Endothelial cell of umbilical vein (primary cell): Measurements from ENCODE around the gene IGSF3. TPM values are rescaled to one million over a fixed set of nuclear protein-coding genes. Genes with fewer than 3 reads are reported as not detected.

Source experiments
- BruUV-seq: library from RNA; stranded (reverse); fragments of 400-500 nt; replicated peaks from 2 replicates; lab custom pipeline; 2021; lab: Mats Ljungman, UMichigan
- CTCF ChIA-PET: fragments of 300-600, 350-600 bp; sonication (Branson Sonifier 250); formaldehyde crosslinking; loops from one replicate; lab custom pipeline; 2021; ENCODE audit warnings: antibody characterized with exemption, inconsistent platforms; lab: Charles Lee
- POLR2A ChIA-PET: fragments of 300-600, 350-600 bp; sonication (Branson Sonifier 250); formaldehyde crosslinking; loops from one replicate; lab custom pipeline; 2021; ENCODE audit warnings: antibody characterized with exemption, inconsistent platforms; lab: Charles Lee
- DNase-seq: peaks from one replicate; pipeline ENCODE4 v3.0.0-alpha.2; 2011; ENCODE audit warnings: low read depth, low spot score
- FAIRE-seq: peaks from 2 replicates; lab custom pipeline; 2011; peaks lifted over from hg19 to GRCh38; lab: Jason Lieb, UNC
- H2AFZ ChIP-seq: 2 replicates; pipeline ENCODE4 v1.6.0; 2012; ENCODE audit warnings: low read depth, low read length, control low read depth, inconsistent platforms
- H3K27ac ChIP-seq: 2 replicates; pipeline ENCODE4 v1.5.1; 2011; ENCODE audit warnings: low read depth, mild to moderate bottlenecking, control low read depth, low read length, moderate library complexity; ENCODE audit not compliant: insufficient read depth
- H3K27me3 ChIP-seq, 2 experiments: 2 replicates each; pipeline versions ENCODE4 v1.6.0 to v1.6.1; 2011; ENCODE audit warnings: low read length in 2 of 2, mixed read lengths in 1 of 2; ENCODE audit not compliant: control insufficient read depth in 2 of 2, insufficient read depth in 2 of 2
- H3K36me3 ChIP-seq, 2 experiments: 2 replicates in 1 of 2; 3 replicates in 1 of 2; pipeline ENCODE4 v1.5.1; 2011; ENCODE audit warnings: low read length in 2 of 2, mild to moderate bottlenecking in 1 of 2, moderate library complexity in 1 of 2; ENCODE audit not compliant: control insufficient read depth in 2 of 2, insufficient read depth in 2 of 2; ENCODE audit errors: extremely low read depth in 1 of 2
- H3K4me1 ChIP-seq: 3 replicates; pipeline ENCODE4 v1.5.1; 2011; ENCODE audit warnings: mild to moderate bottlenecking, low read length; ENCODE audit not compliant: control insufficient read depth, insufficient read depth; ENCODE audit errors: extremely low read depth
- H3K4me2 ChIP-seq: 2 replicates; pipeline ENCODE4 v1.6.1; 2011; ENCODE audit warnings: low read length, control low read depth, mixed read lengths; ENCODE audit not compliant: insufficient read depth
- H3K4me3 ChIP-seq, 3 experiments: fragments of 200-600 bp in 1 of 3; sonication (generic), shearing (Covaris generic) in 1 of 3; replicated peaks in 1 of 3; 2 replicates each; pipeline ENCODE4 v1.5.1; 2011 to 2016; ENCODE audit warnings: control low read depth in 3 of 3, low read length in 3 of 3, mild to moderate bottlenecking in 2 of 3, inconsistent platforms in 1 of 3, low read depth in 1 of 3, moderate library complexity in 1 of 3; ENCODE audit not compliant: insufficient read depth in 1 of 3
- H3K79me2 ChIP-seq: 2 replicates; pipeline ENCODE4 v1.6.0; 2012; ENCODE audit warnings: low read length, inconsistent platforms; ENCODE audit not compliant: control insufficient read depth, insufficient read depth
- H3K9ac ChIP-seq: replicated peaks from 2 replicates; pipeline ENCODE3; 2011; ENCODE audit warnings: low read length, control low read depth; ENCODE audit not compliant: insufficient read depth; ENCODE audit errors: extremely low read depth
- H3K9me1 ChIP-seq: replicated peaks from 3 replicates; pipeline ENCODE4 v1.6.0; 2011; ENCODE audit warnings: mild to moderate bottlenecking, low read length; ENCODE audit not compliant: control insufficient read depth, insufficient read depth; ENCODE audit errors: extremely low read depth
- H3K9me3 ChIP-seq: replicated peaks from 2 replicates; pipeline ENCODE4 v1.5.1; 2012; ENCODE audit warnings: low read length, inconsistent platforms; ENCODE audit not compliant: control insufficient read depth, insufficient read depth
- H4K20me1 ChIP-seq: replicated peaks from 2 replicates; pipeline ENCODE3; 2011; ENCODE audit warnings: mild to moderate bottlenecking, low read length; ENCODE audit not compliant: control insufficient read depth, insufficient read depth; ENCODE audit errors: extremely low read depth
- CTCF ChIP-seq, 2 donors: IDR thresholded peaks; 1 replicate in 1 of 2; 2 replicates in 1 of 2; pipeline ENCODE4 v1.5.1; 2011; ENCODE audit warnings: low read length in 2 of 2, mild to moderate bottlenecking in 2 of 2, moderate library complexity in 2 of 2, control low read depth in 1 of 2, inconsistent platforms in 1 of 2, low read depth in 1 of 2; ENCODE audit not compliant: insufficient read depth in 1 of 2; ENCODE audit errors: extremely low read depth in 1 of 2
- EZH2 ChIP-seq: IDR thresholded peaks from 2 replicates; pipeline ENCODE4 v1.6.1; 2012; ENCODE audit warnings: borderline replicate concordance, low read depth, mild to moderate bottlenecking, moderate library complexity, low read length, inconsistent platforms; ENCODE audit not compliant: severe bottlenecking
- FOS ChIP-seq: IDR thresholded peaks from 2 replicates; pipeline ENCODE4 v1.6.1; 2011; ENCODE audit warnings: mild to moderate bottlenecking, low read length, moderate library complexity, borderline replicate concordance; ENCODE audit not compliant: insufficient read depth
- JUN ChIP-seq: IDR thresholded peaks from 2 replicates; pipeline ENCODE4 v1.6.1; 2011; ENCODE audit warnings: borderline replicate concordance, low read depth; ENCODE audit not compliant: insufficient read length, insufficient read depth
- MAX ChIP-seq: IDR thresholded peaks from 2 replicates; pipeline ENCODE4 v1.6.1; 2011; ENCODE audit not compliant: insufficient read depth, insufficient read length
- MYC ChIP-seq: IDR thresholded peaks from one replicate; pipeline ENCODE4 v1.6.1; 2011; ENCODE audit warnings: mild to moderate bottlenecking, low read depth, low read length
- POLR2A ChIP-seq: IDR thresholded peaks from 2 replicates; pipeline ENCODE4 v1.6.1; 2012; ENCODE audit warnings: low read depth, mild to moderate bottlenecking, control low read depth, low read length
- POLR2AphosphoS5 ChIP-seq: IDR thresholded peaks from 2 replicates; pipeline ENCODE4 v1.6.1; 2012; ENCODE audit warnings: low read depth, mild to moderate bottlenecking, control low read depth, low read length, moderate library complexity; ENCODE audit not compliant: insufficient read depth
- dilution Hi-C: fragments of 300-500 bp; cut with MboI; formaldehyde crosslinking; loops from one replicate; pipeline ENCODE4 v1.15.0; 2019; ENCODE audit warnings: low sequenced_read_pairs; ENCODE audit not compliant: extremely low pct_ligation_motif_present
- intact Hi-C: fragments of 100-400 bp; cut with micrococcal nuclease; formaldehyde crosslinking; loops from one replicate; pipeline ENCODE4 v1.10.0; 2022
- polyA plus RNA-seq, 4 experiments: library from polyadenylated mRNA; depleted of rRNA in 3 of 4; stranded (reverse) in 3 of 4; unstranded in 1 of 4; fragments of >200 nt; gene quantifications; 2 replicates each; pipeline versions ENCODE4 v1.2.1 to v1.2.3, GENCODE V29; 2011 to 2012; ENCODE audit warnings: missing spikeins in 1 of 4
- total RNA-seq: library from RNA; stranded (reverse); gene quantifications from 2 replicates; pipeline ENCODE4 v1.2.3, GENCODE V29; 2021

Gene IGSF3
- total and polyA plus RNA-seq, 2 donors (not counting 3 experiments of a cell fraction or from before 2014, with no cell fraction given), result 0.63 to 2.2 TPM

- Histone ChIP-seq H2AFZ (no peak overlapping the region), H3K4me3 (no peak overlapping the region), H3K79me2 (no peaks in the 10 kb centered on the region), H3K9ac (no peak overlapping the region), H3K4me2 (no peak overlapping the region), H3K9me3 (no peaks in the 10 kb centered on the region), H4K20me1 (no peaks in the 10 kb centered on the region), H3K9me1 (no peaks in the 10 kb centered on the region), H3K4me1 (no peaks in the 10 kb centered on the region), H3K27me3 (no peaks in the 10 kb centered on the region), H3K36me3 (no peaks in the 10 kb centered on the region), H3K27ac (no peak overlapping the region)
- ChIA-PET CTCF (no interaction called here), POLR2A (no interaction called here)
- intact Hi-C loops (no loop called here), dilution Hi-C loops (no loop called here)
- FAIRE-seq (no peak), DNase-seq (no peak)
- no TSS peak for BruUV-seq
- no peak for TF ChIP-seq POLR2AphosphoS5
- TF ChIP-seq FOS, result no peak
- no peak for TF ChIP-seq POLR2A
- TF ChIP-seq JUN, result peak; percentile 47
These were observed 129.0 kb downstream of the IGSF3 start for GRCh38 chr1:116538544-116538943.

GRCh38 chr1:116537898-116538297, 129.6 kb downstream of the IGSF3 start:
- DNase-seq (no peak), FAIRE-seq (no peak)
- Histone ChIP-seq H3K9me1 (no peaks in the 10 kb centered on the region), H3K4me1 (no peaks in the 10 kb centered on the region), H3K4me2 (no peak overlapping the region), H3K36me3 (no peaks in the 10 kb centered on the region), H4K20me1 (no peaks in the 10 kb centered on the region), H3K4me3 (no peak overlapping the region), H3K27ac (no peak overlapping the region), H3K27me3 (no peaks in the 10 kb centered on the region), H3K9ac (no peak overlapping the region), H3K79me2 (no peaks in the 10 kb centered on the region), H2AFZ (no peak overlapping the region), H3K9me3 (no peaks in the 10 kb centered on the region)
- CTCF ChIA-PET, result no interaction called here
- TF ChIP-seq MYC, result no peak
- no peak for TF ChIP-seq JUN
- no peak for TF ChIP-seq MAX
- no peak for TF ChIP-seq POLR2AphosphoS5
- TF ChIP-seq EZH2, result no peak
- no peak for TF ChIP-seq CTCF (IDR thresholded peaks at IDR 0.05; ENCODE audit: extremely low read depth in 1 of 2, insufficient read depth in 1 of 2, low read depth in 1 of 2, low read length in 2 of 2)
- intact Hi-C loops, result no loop called here
- no TSS peak for BruUV-seq
- POLR2A ChIA-PET, result no interaction called here
- dilution Hi-C loops, result no loop called here
